Endodermal cell (in vitro differentiated cells): ENCODE measurements around the gene ELP4. TPM values are rescaled to one million over a fixed set of nuclear protein-coding genes. Genes with fewer than 3 reads are reported as not detected.

ENCODE experiments used
- DNase-seq: peaks from one replicate; pipeline ENCODE4 v3.0.0-alpha.2; 2017
- H3K27ac ChIP-seq: 2 replicates; pipeline ENCODE4 v1.5.1; 2013; ENCODE audit warnings: mild to moderate bottlenecking, low read depth, low read length, moderate library complexity
- H3K27me3 ChIP-seq: 2 replicates; pipeline ENCODE4 v1.6.1; 2013; ENCODE audit warnings: mild to moderate bottlenecking, low read length, moderate library complexity; ENCODE audit not compliant: insufficient read depth, control insufficient read depth, poor library complexity, severe bottlenecking
- H3K36me3 ChIP-seq: 2 replicates; pipeline ENCODE4 v1.7.0; 2013; ENCODE audit warnings: mild to moderate bottlenecking, low read length, moderate library complexity; ENCODE audit not compliant: control insufficient read depth, insufficient read depth
- H3K4me1 ChIP-seq: one replicate; pipeline ENCODE4 v1.7.0; 2013; ENCODE audit warnings: low read length; ENCODE audit not compliant: control insufficient read depth, insufficient read depth
- H3K4me3 ChIP-seq: 2 replicates; pipeline ENCODE4 v1.5.1; 2013; ENCODE audit warnings: mild to moderate bottlenecking, low read length, moderate library complexity
- H3K9ac ChIP-seq: 2 replicates; pipeline ENCODE4 v1.6.1; 2013; ENCODE audit warnings: mild to moderate bottlenecking, low read length, moderate library complexity; ENCODE audit not compliant: poor library complexity, severe bottlenecking; ENCODE audit errors: extremely low read depth
- H3K9me3 ChIP-seq: 2 replicates; pipeline ENCODE4 v1.6.1; 2013; ENCODE audit warnings: mild to moderate bottlenecking, low read length, moderate library complexity; ENCODE audit not compliant: control insufficient read depth
- H3K27ac Mint-ChIP-seq: 2 replicates; pipeline ENCODE4 v1.8.0; 2020; ENCODE audit warnings: mixed read lengths
- H3K27me3 Mint-ChIP-seq: 2 replicates; pipeline ENCODE4 v1.8.0; 2021; ENCODE audit warnings: mild to moderate bottlenecking, mixed read lengths; ENCODE audit not compliant: insufficient read depth
- H3K36me3 Mint-ChIP-seq: 2 replicates; pipeline ENCODE4 v1.8.0; 2020; ENCODE audit warnings: low read depth, mixed read lengths
- H3K4me1 Mint-ChIP-seq: 2 replicates; pipeline ENCODE4 v1.8.0; 2020; ENCODE audit warnings: mixed read lengths
- H3K4me3 Mint-ChIP-seq: 2 replicates; pipeline ENCODE4 v1.8.0; 2020; ENCODE audit warnings: mild to moderate bottlenecking, moderate library complexity, mixed read lengths
- H3K9me3 Mint-ChIP-seq: 2 replicates; pipeline ENCODE4 v1.8.0; 2020; ENCODE audit warnings: mild to moderate bottlenecking, mixed read lengths
- CTCF ChIP-seq: fragments of 200-600 bp; sonication (generic); conservative IDR thresholded peaks from 2 replicates; pipeline ENCODE4 v1.5.0; 2021; ENCODE audit warnings: antibody characterized with exemption, mild to moderate bottlenecking
- WGBS, 2 experiments: methylation state at CpG; one replicate each; pipeline versions ENCODE4 v1.1.5 to v1.1.7; 2013; ENCODE audit warnings: missing lambda C conversion rate in 2 of 2, mixed read lengths in 1 of 2; ENCODE audit not compliant: insufficient coverage in 1 of 2, insufficient read length in 1 of 2; 5-methylcytosine and 5-hydroxymethylcytosine counted together
- total RNA-seq, 2 donors: library from RNA; stranded (reverse); fragmentation: NEBNext Ultra II Directional in 1 of 2; extraction: Animal tissue kit (Norgen Biotek cat#: 25700) in 1 of 2; gene quantifications; 2 replicates in 1 of 2; 3 replicates in 1 of 2; pipeline ENCODE4 v1.2.1, GENCODE V29; 2021

Gene ELP4
- total RNA-seq, 2 donors from 2014 or later = 19.1 to 25.2 TPM

- H3K36me3 ChIP-seq = no peaks in the 10 kb centered on the region
- H3K9ac ChIP-seq = no peak overlapping the region
- H3K9me3 ChIP-seq = no peaks in the 10 kb centered on the region
- no peak overlapping the region for H3K27ac ChIP-seq
- H3K4me1 ChIP-seq = no peaks in the 10 kb centered on the region
- Mint-ChIP-seq H3K9me3 (peaks cover 13% of the 10 kb centered on the region), H3K4me1 (no peaks in the 10 kb centered on the region), H3K4me3 (no peak overlapping the region), H3K27ac (no peak overlapping the region), H3K36me3 (peaks cover 5% of the 10 kb centered on the region), H3K27me3 (peaks cover 1% of the 10 kb centered on the region)
- H3K27me3 ChIP-seq = no peaks in the 10 kb centered on the region
- no peak overlapping the region for H3K4me3 ChIP-seq
- DNase-seq = no peak
- TF ChIP-seq CTCF = no peak
Observed at GRCh38 chr11:31689559-31689958, 180.0 kb downstream of the ELP4 start.

GRCh38 chr11:31690041-31690440, 180.5 kb downstream of the ELP4 start:
- no peak for TF ChIP-seq CTCF
- H3K36me3 Mint-ChIP-seq = peaks cover 5% of the 10 kb centered on the region
- no peaks in the 10 kb centered on the region for H3K36me3 ChIP-seq

GRCh38 chr11:31690516-31690915, 180.9 kb downstream of the ELP4 start:
- no peaks in the 10 kb centered on the region for H3K9me3 ChIP-seq
- H3K4me1 Mint-ChIP-seq = no peaks in the 10 kb centered on the region
- H3K9ac ChIP-seq = no peak overlapping the region
- H3K4me3 ChIP-seq = no peak overlapping the region
- DNase-seq = no peak
- peaks cover 14% of the 10 kb centered on the region for H3K9me3 Mint-ChIP-seq
- no peaks in the 10 kb centered on the region for H3K36me3 ChIP-seq
- no peak overlapping the region for H3K27ac Mint-ChIP-seq
- peaks cover 1% of the 10 kb centered on the region for H3K27me3 Mint-ChIP-seq
- no peak overlapping the region for H3K4me3 Mint-ChIP-seq
- no peak overlapping the region for H3K27ac ChIP-seq
- WGBS, 2 experiments = 90% methylated on average over 1 of the region's 2 CpGs; no CpG with 5 or more reads in 1 of the 2 experiments
- peaks cover 5% of the 10 kb centered on the region for H3K36me3 Mint-ChIP-seq
- no peaks in the 10 kb centered on the region for H3K4me1 ChIP-seq
- no peak for TF ChIP-seq CTCF
- H3K27me3 ChIP-seq = no peaks in the 10 kb centered on the region

More at GRCh38 chr11:31690041-31690440, 180.5 kb downstream of the ELP4 start:
- Histone ChIP-seq H3K4me1 (no peaks in the 10 kb centered on the region), H3K27ac (no peak overlapping the region), H3K27me3 (no peaks in the 10 kb centered on the region), H3K9ac (no peak overlapping the region), H3K4me3 (no peak overlapping the region), H3K9me3 (no peaks in the 10 kb centered on the region)
- Mint-ChIP-seq H3K4me1 (no peaks in the 10 kb centered on the region), H3K27me3 (peaks cover 1% of the 10 kb centered on the region), H3K27ac (no peak overlapping the region), H3K9me3 (peaks cover 14% of the 10 kb centered on the region), H3K4me3 (no peak overlapping the region)
- 93% methylated on average over 2 of the region's 2 CpGs; no CpG with 5 or more reads in 1 of the 2 experiments for WGBS, 2 experiments
- DNase-seq = no peak
